ENCODE data around the gene CCM2L.

CCM2L gene

GRCh38 chr20:32052778-32053362 lies 42.6 kb downstream of the CCM2L start:
- in situ Hi-C loops (cut with HindIII; ENCODE audit: low sequenced_read_pairs): no loop called here

- in situ Hi-C loops (cut with HindIII; ENCODE audit: low sequenced_read_pairs): no loop called here
Measured at GRCh38 chr20:32053648-32054047, 43.4 kb downstream of the CCM2L start.

GRCh38 chr20:32056708-32057483 lies 46.7 kb downstream of the CCM2L start:
- in situ Hi-C loops (cut with HindIII; ENCODE audit: low sequenced_read_pairs): no loop called here

GRCh38 chr20:32057656-32058184 lies 47.5 kb downstream of the CCM2L start:
- in situ Hi-C loops (cut with HindIII; ENCODE audit: low sequenced_read_pairs): no loop called here

- in situ Hi-C loops (cut with HindIII; ENCODE audit: low sequenced_read_pairs): no loop called here
Measured at GRCh38 chr20:32059189-32059588, 49.0 kb downstream of the CCM2L start.

- in situ Hi-C loops (cut with HindIII; ENCODE audit: low sequenced_read_pairs): no loop called here
Measured at GRCh38 chr20:32062776-32063170, 52.5 kb downstream of the CCM2L start.

GRCh38 chr20:32063695-32064094 lies 53.5 kb downstream of the CCM2L start:
- in situ Hi-C loops (cut with HindIII; ENCODE audit: low sequenced_read_pairs): no loop called here

- in situ Hi-C loops (cut with HindIII; ENCODE audit: low sequenced_read_pairs): no loop called here
Measured at GRCh38 chr20:32064667-32065066, 54.4 kb downstream of the CCM2L start.

- in situ Hi-C loops (cut with HindIII; ENCODE audit: low sequenced_read_pairs): no loop called here
Measured at GRCh38 chr20:32067234-32067821, 57.1 kb downstream of the CCM2L start.

GRCh38 chr20:32068174-32068573 lies 57.9 kb downstream of the CCM2L start:
- in situ Hi-C loops (cut with HindIII; ENCODE audit: low sequenced_read_pairs): no loop called here

- in situ Hi-C loops (cut with HindIII; ENCODE audit: low sequenced_read_pairs): no loop called here
Measured at GRCh38 chr20:32069711-32070110, 59.5 kb downstream of the CCM2L start.

- in situ Hi-C loops (cut with HindIII; ENCODE audit: low sequenced_read_pairs): no loop called here
Measured at GRCh38 chr20:32070282-32070681, 60.0 kb downstream of the CCM2L start.

- in situ Hi-C loops (cut with HindIII; ENCODE audit: low sequenced_read_pairs): no loop called here
Measured at GRCh38 chr20:32070690-32071213, 60.5 kb downstream of the CCM2L start.

GRCh38 chr20:32071395-32072167 lies 61.3 kb downstream of the CCM2L start:
- in situ Hi-C loops (cut with HindIII; ENCODE audit: low sequenced_read_pairs): no loop called here

- in situ Hi-C loops (cut with HindIII; ENCODE audit: low sequenced_read_pairs): no loop called here
Measured at GRCh38 chr20:32072168-32072750, 62.0 kb downstream of the CCM2L start.

- in situ Hi-C loops (cut with HindIII; ENCODE audit: low sequenced_read_pairs): no loop called here
Measured at GRCh38 chr20:32075534-32075933, 65.3 kb downstream of the CCM2L start.

- in situ Hi-C loops (cut with HindIII; ENCODE audit: low sequenced_read_pairs): no loop called here
Measured at GRCh38 chr20:32077190-32077589, 67.0 kb downstream of the CCM2L start.

- in situ Hi-C loops (cut with HindIII; ENCODE audit: low sequenced_read_pairs): no loop called here
Measured at GRCh38 chr20:32078322-32078721, 68.1 kb downstream of the CCM2L start.

- in situ Hi-C loops (cut with HindIII; ENCODE audit: low sequenced_read_pairs): no loop called here
Measured at GRCh38 chr20:32078791-32079190, 68.6 kb downstream of the CCM2L start.

- in situ Hi-C loops (cut with HindIII; ENCODE audit: low sequenced_read_pairs): loop anchor here (5.0 to 10.0 kb wide), 8 partner anchors 55 to 215 kb away; no protein-coding TSS in a partner anchor
Measured at GRCh38 chr20:32079655-32080109, 69.4 kb downstream of the CCM2L start.

Data from endothelial cell of hepatic sinusoid (primary cell).